ENCODE measurements around the gene PARD6G.

The PARD6G gene

GRCh38 chr18:80191907-80192652 lies 55.2 kb downstream of the PARD6G start:
- Mint-ChIP-seq H3K27ac (peak overlapping the region; percentile 81), H3K4me1 (peaks cover 13% of the 10 kb centered on the region), H3K36me3 (no peaks in the 10 kb centered on the region), H3K9me3 (no peaks in the 10 kb centered on the region), H3K4me3 (no peak overlapping the region)
- ATAC-seq (no peak), DNase-seq (ENCODE audit: low spot score in 2 of 2) (peak in 1 of 2 donors; percentile 46)

- no peaks in the 10 kb centered on the region for H3K36me3 Mint-ChIP-seq
- no peak overlapping the region for H3K27ac Mint-ChIP-seq
- H3K4me3 Mint-ChIP-seq, result no peak overlapping the region
- DNase-seq (ENCODE audit: low spot score in 2 of 2), result no peak
- H3K9me3 Mint-ChIP-seq, result no peaks in the 10 kb centered on the region
- H3K4me1 Mint-ChIP-seq, result peaks cover 13% of the 10 kb centered on the region
- ATAC-seq, result peak; percentile 64
Observed at GRCh38 chr18:80191264-80191663, 56.0 kb downstream of the PARD6G start.

- Mint-ChIP-seq H3K9me3 (no peaks in the 10 kb centered on the region), H3K27ac (no peak overlapping the region)
- no peak for ATAC-seq
Observed at GRCh38 chr18:80190311-80190710, 57.0 kb downstream of the PARD6G start.

GRCh38 chr18:80189531-80189865 lies 57.8 kb downstream of the PARD6G start:
- Mint-ChIP-seq H3K9me3 (no peaks in the 10 kb centered on the region), H3K4me1 (peaks cover 5% of the 10 kb centered on the region), H3K27ac (no peak overlapping the region), H3K4me3 (no peak overlapping the region), H3K36me3 (no peaks in the 10 kb centered on the region)
- DNase-seq (ENCODE audit: low spot score in 2 of 2) (no peak), ATAC-seq (no peak)

More at GRCh38 chr18:80190311-80190710, 57.0 kb downstream of the PARD6G start:
- H3K4me1 Mint-ChIP-seq, result peaks cover 13% of the 10 kb centered on the region
- no peaks in the 10 kb centered on the region for H3K36me3 Mint-ChIP-seq
- DNase-seq (ENCODE audit: low spot score in 2 of 2), result no peak
- no peak overlapping the region for H3K4me3 Mint-ChIP-seq

- Mint-ChIP-seq H3K4me1 (peaks cover 4% of the 10 kb centered on the region), H3K36me3 (no peaks in the 10 kb centered on the region), H3K27ac (no peak overlapping the region), H3K9me3 (no peaks in the 10 kb centered on the region), H3K4me3 (no peak overlapping the region)
- ATAC-seq (no peak), DNase-seq (ENCODE audit: low spot score in 2 of 2) (no peak)
Observed at GRCh38 chr18:80188643-80189530, 58.4 kb downstream of the PARD6G start.

GRCh38 chr18:80187956-80188642 lies 59.2 kb downstream of the PARD6G start:
- Mint-ChIP-seq H3K36me3 (no peaks in the 10 kb centered on the region), H3K4me3 (no peak overlapping the region), H3K27ac (no peak overlapping the region), H3K9me3 (no peaks in the 10 kb centered on the region), H3K4me1 (peaks cover 4% of the 10 kb centered on the region)
- no peak for ATAC-seq
- DNase-seq (ENCODE audit: low spot score in 2 of 2), result no peak

- H3K27ac Mint-ChIP-seq, result no peak overlapping the region
- H3K9me3 Mint-ChIP-seq, result no peaks in the 10 kb centered on the region
- no peaks in the 10 kb centered on the region for H3K36me3 Mint-ChIP-seq
- H3K4me1 Mint-ChIP-seq, result no peaks in the 10 kb centered on the region
- H3K4me3 Mint-ChIP-seq, result no peak overlapping the region
- no peak for DNase-seq (ENCODE audit: low spot score in 2 of 2)
- ATAC-seq, result no peak
Observed at GRCh38 chr18:80185545-80185944, 61.8 kb downstream of the PARD6G start.

- no peak overlapping the region for H3K27ac Mint-ChIP-seq
- H3K9me3 Mint-ChIP-seq, result no peaks in the 10 kb centered on the region
- no peak for DNase-seq (ENCODE audit: low spot score in 2 of 2)
- H3K4me1 Mint-ChIP-seq, result peaks cover 7% of the 10 kb centered on the region
- ATAC-seq, result no peak
- no peaks in the 10 kb centered on the region for H3K36me3 Mint-ChIP-seq
- no peak overlapping the region for H3K4me3 Mint-ChIP-seq
Observed at GRCh38 chr18:80184243-80184772, 63.0 kb downstream of the PARD6G start.

GRCh38 chr18:80183273-80184050 lies 63.9 kb downstream of the PARD6G start:
- no peak for DNase-seq (ENCODE audit: low spot score in 2 of 2)
- H3K36me3 Mint-ChIP-seq, result no peaks in the 10 kb centered on the region
- no peak overlapping the region for H3K27ac Mint-ChIP-seq
- H3K4me3 Mint-ChIP-seq, result no peak overlapping the region
- no peaks in the 10 kb centered on the region for H3K9me3 Mint-ChIP-seq
- no peak for ATAC-seq
- H3K4me1 Mint-ChIP-seq, result peaks cover 13% of the 10 kb centered on the region

- peaks cover 16% of the 10 kb centered on the region for H3K4me1 Mint-ChIP-seq
- no peaks in the 10 kb centered on the region for H3K36me3 Mint-ChIP-seq
- ATAC-seq, result no peak
- no peak for DNase-seq (ENCODE audit: low spot score in 2 of 2)
- H3K4me3 Mint-ChIP-seq, result no peak overlapping the region
- no peak overlapping the region for H3K27ac Mint-ChIP-seq
- H3K9me3 Mint-ChIP-seq, result no peaks in the 10 kb centered on the region
Observed at GRCh38 chr18:80182855-80183254, 64.5 kb downstream of the PARD6G start.

- Mint-ChIP-seq H3K9me3 (no peaks in the 10 kb centered on the region), H3K4me3 (no peak overlapping the region), H3K36me3 (peaks cover 4% of the 10 kb centered on the region), H3K4me1 (peaks cover 24% of the 10 kb centered on the region), H3K27ac (no peak overlapping the region)
- ATAC-seq, result no peak
- DNase-seq (ENCODE audit: low spot score in 2 of 2), result no peak
Observed at GRCh38 chr18:80181642-80182461, 65.5 kb downstream of the PARD6G start.

- H3K9me3 Mint-ChIP-seq, result no peaks in the 10 kb centered on the region
- peaks cover 4% of the 10 kb centered on the region for H3K36me3 Mint-ChIP-seq
Observed at GRCh38 chr18:80180778-80181564, 66.3 kb downstream of the PARD6G start.

GRCh38 chr18:80179857-80180558 lies 67.3 kb downstream of the PARD6G start:
- H3K36me3 Mint-ChIP-seq, result peaks cover 4% of the 10 kb centered on the region
- no peak overlapping the region for H3K4me3 Mint-ChIP-seq
- H3K4me1 Mint-ChIP-seq, result peaks cover 43% of the 10 kb centered on the region
- ATAC-seq, result no peak
- no peak for DNase-seq (ENCODE audit: low spot score in 2 of 2)
- H3K9me3 Mint-ChIP-seq, result no peaks in the 10 kb centered on the region
- no peak overlapping the region for H3K27ac Mint-ChIP-seq

More at GRCh38 chr18:80180778-80181564, 66.3 kb downstream of the PARD6G start:
- Mint-ChIP-seq H3K4me1 (peaks cover 33% of the 10 kb centered on the region), H3K4me3 (no peak overlapping the region), H3K27ac (no peak overlapping the region)
- DNase-seq (ENCODE audit: low spot score in 2 of 2) (no peak), ATAC-seq (no peak)
